Lower lobe of right lung (tissue), 2 donors: ENCODE measurements around the gene HORMAD2. TPM values are rescaled to one million over a fixed set of nuclear protein-coding genes. Genes with fewer than 3 reads are reported as not detected.
A peak's percentile ranks its signal among the peaks of the same experiment; 100 is the strongest.
"Not testable (repeated sequence)": the region's sequence is repeated elsewhere in the genome, so short reads cannot be mapped to it uniquely, and the experiment has no call there.

ENCODE experiments used
- ATAC-seq, 2 donors: fragments of 200-7000 bp; cut with Tn5 transposase; one replicate each; pipeline ENCODE4 v1.9.1; 2020 to 2022; ENCODE audit warnings: mild to moderate bottlenecking in 2 of 2, moderate library complexity in 2 of 2
- DNase-seq: peaks from one replicate; pipeline ENCODE4 v3.0.0-alpha.2; 2020
- H3K27ac ChIP-seq: fragments of 200-600 bp; one replicate; pipeline ENCODE4 v1.8.0; 2022
- H3K27me3 ChIP-seq: fragments of 200-600 bp; one replicate; pipeline ENCODE4 v1.8.0; 2022; ENCODE audit warnings: low read depth
- H3K36me3 ChIP-seq: fragments of 200-600 bp; one replicate; pipeline ENCODE4 v1.8.0; 2022; ENCODE audit warnings: mild to moderate bottlenecking
- H3K4me1 ChIP-seq: fragments of 200-600 bp; one replicate; pipeline ENCODE4 v1.8.0; 2022
- H3K4me3 ChIP-seq: fragments of 200-600 bp; one replicate; pipeline ENCODE4 v1.8.0; 2022; ENCODE audit warnings: mild to moderate bottlenecking
- H3K9me3 ChIP-seq: fragments of 200-600 bp; one replicate; pipeline ENCODE4 v1.8.0; 2022
- intact Hi-C: fragments of 100-400 bp; cut with DNase I; formaldehyde crosslinking; loops from one replicate; pipeline ENCODE4 v1.11.0; 2022
- total RNA-seq: library from RNA; stranded (reverse); fragmentation: NEBNext Ultra II Directional; extraction: Animal tissue kit (Norgen Biotek cat#: 25700); gene quantifications from one replicate; pipeline ENCODE4 v1.2.1, GENCODE V29; 2021
- TF ChIP-seq, protein P1 (sequence below): fragments of 200-600 bp; IDR thresholded peaks from one replicate; pipeline ENCODE4 v1.8.0; 2022; ENCODE audit warnings: antibody characterized with exemption, mild to moderate bottlenecking
- donor health status: DM: no; HTN: yes; CAD: no; lungs with severe emphysema.

Gene HORMAD2
- total RNA-seq, 1 donor from 2014 or later, result not detected

DNA sequence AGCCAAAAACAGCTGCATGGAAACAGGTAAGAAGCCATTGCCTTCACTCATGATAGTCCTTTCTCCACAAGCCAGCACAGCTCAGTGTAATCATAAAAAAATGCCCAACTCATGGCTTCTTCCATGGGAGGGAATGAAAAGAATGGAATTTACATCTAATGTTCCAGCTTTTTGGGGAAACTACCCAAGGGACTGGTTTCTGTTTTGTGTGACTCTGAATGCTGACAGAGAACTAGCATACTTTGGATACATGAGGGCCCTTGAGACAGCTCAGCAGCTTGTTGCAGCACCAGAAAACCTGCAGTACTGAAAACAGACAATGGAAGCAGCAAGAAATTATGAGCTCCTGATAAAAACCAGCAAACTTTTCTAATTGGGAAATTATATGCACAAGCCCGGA is 24.2 kb upstream of the HORMAD2 start:
- no peaks in the 10 kb centered on the region for H3K9me3 ChIP-seq
- intact Hi-C loops, result no loop called here
- H3K27ac ChIP-seq, result no peak overlapping the region
- peak; percentile 59 to 69 for ATAC-seq
- H3K4me3 ChIP-seq, result no peak overlapping the region
- TF ChIP-seq, protein P1, sequence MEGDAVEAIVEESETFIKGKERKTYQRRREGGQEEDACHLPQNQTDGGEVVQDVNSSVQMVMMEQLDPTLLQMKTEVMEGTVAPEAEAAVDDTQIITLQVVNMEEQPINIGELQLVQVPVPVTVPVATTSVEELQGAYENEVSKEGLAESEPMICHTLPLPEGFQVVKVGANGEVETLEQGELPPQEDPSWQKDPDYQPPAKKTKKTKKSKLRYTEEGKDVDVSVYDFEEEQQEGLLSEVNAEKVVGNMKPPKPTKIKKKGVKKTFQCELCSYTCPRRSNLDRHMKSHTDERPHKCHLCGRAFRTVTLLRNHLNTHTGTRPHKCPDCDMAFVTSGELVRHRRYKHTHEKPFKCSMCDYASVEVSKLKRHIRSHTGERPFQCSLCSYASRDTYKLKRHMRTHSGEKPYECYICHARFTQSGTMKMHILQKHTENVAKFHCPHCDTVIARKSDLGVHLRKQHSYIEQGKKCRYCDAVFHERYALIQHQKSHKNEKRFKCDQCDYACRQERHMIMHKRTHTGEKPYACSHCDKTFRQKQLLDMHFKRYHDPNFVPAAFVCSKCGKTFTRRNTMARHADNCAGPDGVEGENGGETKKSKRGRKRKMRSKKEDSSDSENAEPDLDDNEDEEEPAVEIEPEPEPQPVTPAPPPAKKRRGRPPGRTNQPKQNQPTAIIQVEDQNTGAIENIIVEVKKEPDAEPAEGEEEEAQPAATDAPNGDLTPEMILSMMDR, result no peak
- H3K27me3 ChIP-seq, result no peaks in the 10 kb centered on the region
- no peaks in the 10 kb centered on the region for H3K36me3 ChIP-seq
- DNase-seq, result no peak
- no peaks in the 10 kb centered on the region for H3K4me1 ChIP-seq

DNA sequence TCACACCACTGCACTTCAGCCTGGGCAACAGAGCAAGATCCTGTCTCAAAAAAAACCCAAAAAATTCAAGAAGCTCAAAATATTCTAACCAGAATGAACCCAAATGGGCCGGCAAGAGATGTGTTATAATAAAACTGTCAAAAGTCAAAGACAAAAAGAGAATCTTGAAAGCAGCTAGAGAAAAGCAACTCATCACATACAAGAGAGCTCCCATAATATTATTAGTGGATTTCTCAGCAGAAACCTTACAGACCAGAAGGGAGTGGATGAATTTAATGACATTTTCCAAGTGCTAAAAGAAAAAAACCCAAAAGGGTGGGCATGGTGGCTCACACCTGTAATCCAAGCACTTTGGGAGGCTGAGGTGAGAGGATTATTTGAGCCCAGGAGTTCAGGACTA is 22.9 kb upstream of the HORMAD2 start:
- Histone ChIP-seq H3K27ac (no peak overlapping the region), H3K36me3 (no peaks in the 10 kb centered on the region), H3K4me3 (no peak overlapping the region), H3K27me3 (no peaks in the 10 kb centered on the region), H3K4me1 (no peaks in the 10 kb centered on the region), H3K9me3 (no peaks in the 10 kb centered on the region)
- DNase-seq (no peak), ATAC-seq (no peak)
- intact Hi-C loops, result no loop called here
- TF ChIP-seq, protein P1, result no peak

DNA sequence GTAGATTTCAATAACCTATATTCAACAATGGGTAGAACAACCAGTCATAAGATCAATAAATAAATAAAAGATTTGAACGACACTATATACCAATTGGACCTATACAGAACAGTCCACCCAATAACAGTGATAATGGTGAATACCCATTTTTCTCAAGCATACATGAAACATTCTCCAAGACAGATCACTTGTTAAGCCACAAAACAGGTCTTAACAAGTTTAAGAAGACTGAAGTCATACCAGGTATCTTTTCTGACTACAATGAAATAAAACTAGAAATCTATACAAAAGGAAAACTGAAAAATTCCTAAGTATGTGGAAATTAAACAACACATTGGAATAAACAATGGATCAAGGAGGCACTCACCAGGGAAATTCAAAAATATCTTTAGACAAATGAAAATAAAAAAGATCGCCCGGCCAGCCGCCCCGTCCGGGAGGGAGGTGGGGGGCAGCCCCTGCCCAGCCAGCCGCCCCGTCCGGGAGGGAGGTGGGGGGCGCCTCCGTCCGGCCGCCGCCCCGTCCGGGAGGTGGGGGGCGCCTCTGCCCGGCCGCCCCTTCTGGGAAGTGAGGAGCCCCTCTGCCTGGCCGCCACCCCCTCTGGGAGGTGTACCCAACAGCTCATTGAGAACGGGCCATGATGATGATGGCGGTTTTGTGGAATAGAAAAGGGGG is 20.8 kb upstream of the HORMAD2 start:
- H3K36me3 ChIP-seq, H3K9me3 ChIP-seq, DNase-seq, intact Hi-C loops, H3K4me1 ChIP-seq, H3K27me3 ChIP-seq, ATAC-seq, H3K27ac ChIP-seq, H3K4me3 ChIP-seq: not testable (repeated sequence)

DNA sequence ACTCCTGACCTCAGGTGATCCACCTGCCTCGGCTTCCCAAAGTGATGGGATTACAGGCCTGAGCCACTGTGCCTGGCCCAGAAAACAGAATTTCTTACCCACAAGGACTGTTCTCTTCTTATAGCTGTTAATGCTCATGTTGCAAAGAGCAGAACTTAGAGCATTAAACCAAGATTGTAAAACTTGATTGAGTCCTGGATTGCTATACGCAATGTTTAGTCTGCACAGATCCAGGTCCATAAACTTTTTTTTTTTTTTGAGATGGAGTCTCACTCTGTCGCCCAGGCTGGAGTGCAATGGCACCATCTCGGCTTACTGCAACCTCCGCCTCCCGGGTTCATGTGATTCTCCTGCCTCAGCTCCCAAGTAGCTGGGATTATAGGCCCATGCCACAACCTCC is 19.2 kb upstream of the HORMAD2 start:
- H3K27ac ChIP-seq, intact Hi-C loops, H3K36me3 ChIP-seq, H3K9me3 ChIP-seq, ATAC-seq, H3K27me3 ChIP-seq, H3K4me1 ChIP-seq, DNase-seq, H3K4me3 ChIP-seq: not testable (repeated sequence)

- no peaks in the 10 kb centered on the region for H3K4me1 ChIP-seq
- TF ChIP-seq, protein P1, result no peak
- no peak overlapping the region for H3K4me3 ChIP-seq
- DNase-seq (no peak), ATAC-seq (no peak)
- intact Hi-C loops, result no loop called here
- H3K9me3 ChIP-seq, result peaks cover 8% of the 10 kb centered on the region
- H3K36me3 ChIP-seq, result no peaks in the 10 kb centered on the region
- H3K27ac ChIP-seq, result no peak overlapping the region
- no peaks in the 10 kb centered on the region for H3K27me3 ChIP-seq
Measured at GRCh38 chr22:30062259-30062658, 18.0 kb upstream of the HORMAD2 start.

- Histone ChIP-seq H3K36me3 (no peaks in the 10 kb centered on the region), H3K27ac (no peak overlapping the region), H3K4me3 (no peak overlapping the region), H3K9me3 (peaks cover 8% of the 10 kb centered on the region), H3K27me3 (no peaks in the 10 kb centered on the region), H3K4me1 (no peaks in the 10 kb centered on the region)
- TF ChIP-seq, protein P1, result no peak
- DNase-seq (no peak), ATAC-seq (no peak)
- intact Hi-C loops, result no loop called here
Measured at GRCh38 chr22:30062950-30063349, 17.3 kb upstream of the HORMAD2 start.

- Histone ChIP-seq H3K36me3 (no peaks in the 10 kb centered on the region), H3K27me3 (no peaks in the 10 kb centered on the region), H3K9me3 (peaks cover 8% of the 10 kb centered on the region), H3K4me1 (no peaks in the 10 kb centered on the region), H3K27ac (no peak overlapping the region), H3K4me3 (no peak overlapping the region)
- DNase-seq (no peak), ATAC-seq (no peak)
- TF ChIP-seq, protein P1, result no peak
- intact Hi-C loops, result no loop called here
Measured at GRCh38 chr22:30064172-30064571, 16.1 kb upstream of the HORMAD2 start.
